Memory B cell (primary cell): ENCODE results near the gene PITRM1.

Source experiments
- ATAC-seq: fragments of 150-1000 bp; cut with Tn5 transposase; 2 replicates; pipeline ENCODE4 v1.10.0; 2021; ENCODE audit warnings: low read depth, mild to moderate bottlenecking, moderate library complexity
- DNase-seq, 2 donors: peaks; one replicate each; pipeline ENCODE4 v3.0.0; 2022; ENCODE audit warnings: low spot score in 2 of 2
- H3K27ac Mint-ChIP-seq: one replicate; pipeline ENCODE4 v1.8.0; 2022; ENCODE audit warnings: mild to moderate bottlenecking, moderate library complexity, mixed read lengths
- H3K27me3 Mint-ChIP-seq: one replicate; pipeline ENCODE4 v1.8.0; 2022; ENCODE audit warnings: mixed read lengths
- H3K36me3 Mint-ChIP-seq: one replicate; pipeline ENCODE4 v1.8.0; 2022; ENCODE audit warnings: mild to moderate bottlenecking, mixed read lengths
- H3K4me1 Mint-ChIP-seq: one replicate; pipeline ENCODE4 v1.8.0; 2022; ENCODE audit warnings: mixed read lengths
- H3K4me3 Mint-ChIP-seq: one replicate; pipeline ENCODE4 v1.8.0; 2022; ENCODE audit warnings: mild to moderate bottlenecking, moderate library complexity, mixed read lengths
- H3K9me3 Mint-ChIP-seq: one replicate; pipeline ENCODE4 v1.8.0; 2022; ENCODE audit warnings: mixed read lengths

PITRM1 gene

GRCh38 chr10:3208481-3209406 is 36.2 kb upstream of the PITRM1 start:
- peaks cover 9% of the 10 kb centered on the region for H3K27me3 Mint-ChIP-seq
- peak overlapping the region; percentile 67 for H3K27ac Mint-ChIP-seq
- H3K4me3 Mint-ChIP-seq: peak overlapping the region; percentile 71
- peaks cover 2% of the 10 kb centered on the region for H3K9me3 Mint-ChIP-seq
- ATAC-seq (peak; percentile 85), DNase-seq (peak in 1 of 2 donors; percentile 14)
- H3K4me1 Mint-ChIP-seq: peaks cover 16% of the 10 kb centered on the region
- no peaks in the 10 kb centered on the region for H3K36me3 Mint-ChIP-seq

- Mint-ChIP-seq H3K36me3 (no peaks in the 10 kb centered on the region), H3K4me3 (no peak overlapping the region), H3K27me3 (peaks cover 9% of the 10 kb centered on the region), H3K4me1 (peaks cover 16% of the 10 kb centered on the region), H3K9me3 (peaks cover 2% of the 10 kb centered on the region), H3K27ac (no peak overlapping the region)
- DNase-seq (no peak), ATAC-seq (no peak)
Observed at GRCh38 chr10:3207351-3207750, 34.8 kb upstream of the PITRM1 start.

- H3K9me3 Mint-ChIP-seq: peaks cover 2% of the 10 kb centered on the region
- H3K4me1 Mint-ChIP-seq: peaks cover 16% of the 10 kb centered on the region
- peaks cover 10% of the 10 kb centered on the region for H3K27me3 Mint-ChIP-seq
- no peak overlapping the region for H3K4me3 Mint-ChIP-seq
- DNase-seq: no peak
- H3K36me3 Mint-ChIP-seq: no peaks in the 10 kb centered on the region
- no peak overlapping the region for H3K27ac Mint-ChIP-seq
- no peak for ATAC-seq
Observed at GRCh38 chr10:3206511-3207157, 34.1 kb upstream of the PITRM1 start.

DNA sequence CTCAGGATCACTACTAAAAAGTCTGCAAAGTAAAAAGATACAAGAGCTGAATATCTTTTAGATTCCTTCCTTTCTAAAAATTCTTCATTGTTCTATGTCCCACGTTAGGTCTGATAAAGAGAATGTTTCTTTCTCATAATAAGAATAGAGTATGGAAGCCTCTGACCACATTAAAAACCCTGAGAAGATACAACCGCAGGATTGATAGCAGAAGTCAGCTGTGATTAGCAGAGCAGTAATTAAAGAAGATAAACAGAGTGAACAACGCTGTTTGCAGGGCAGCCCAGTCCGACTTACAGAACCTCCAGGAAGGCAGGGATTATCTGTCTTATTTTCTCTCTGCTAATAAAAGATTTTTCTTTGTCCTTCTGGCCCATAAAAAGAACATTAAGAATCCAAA is 31.4 kb upstream of the PITRM1 start:
- peaks cover 16% of the 10 kb centered on the region for H3K27me3 Mint-ChIP-seq
- H3K36me3 Mint-ChIP-seq: no peaks in the 10 kb centered on the region
- peaks cover 10% of the 10 kb centered on the region for H3K4me1 Mint-ChIP-seq
- no peaks in the 10 kb centered on the region for H3K9me3 Mint-ChIP-seq
- DNase-seq (no peak), ATAC-seq (no peak)
- H3K4me3 Mint-ChIP-seq: no peak overlapping the region
- no peak overlapping the region for H3K27ac Mint-ChIP-seq

DNA sequence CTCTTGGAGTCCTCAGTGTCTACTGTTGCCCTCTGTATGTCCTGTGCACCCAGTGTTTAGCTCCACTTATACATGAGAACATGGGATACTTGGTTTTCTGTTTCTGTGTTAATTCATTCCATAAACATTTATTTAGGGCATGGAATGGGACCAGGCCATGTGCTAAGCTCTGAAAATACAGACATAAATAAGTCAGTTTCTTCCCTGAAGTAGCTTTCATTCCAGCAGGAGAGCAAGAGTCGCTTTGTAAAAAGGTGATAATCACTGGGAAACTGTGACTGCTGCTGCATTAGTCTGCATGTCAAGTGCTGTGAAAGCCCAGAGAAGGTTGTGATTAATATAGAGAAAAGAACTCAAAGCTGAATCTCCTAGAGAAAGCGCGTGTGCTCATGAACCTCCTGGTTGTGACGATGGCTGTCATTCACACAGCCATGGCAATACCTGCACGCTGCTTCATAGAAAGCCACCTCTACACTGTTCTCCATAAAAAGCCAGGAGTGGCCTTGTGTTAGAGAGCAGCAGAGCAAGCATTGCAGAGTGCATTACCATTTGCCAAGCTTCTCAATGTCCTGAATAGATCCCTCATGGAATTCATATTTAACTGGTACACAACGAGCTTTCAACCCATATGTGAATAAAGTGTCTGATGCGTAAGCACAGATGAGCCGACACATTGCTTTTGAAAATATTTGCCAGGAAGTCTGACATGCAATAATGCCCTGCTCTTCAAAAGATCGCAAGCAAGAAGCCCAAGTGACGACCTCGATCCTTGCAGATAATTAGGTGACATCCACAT is 30.6 kb upstream of the PITRM1 start:
- ATAC-seq: no peak
- no peak for DNase-seq
- Mint-ChIP-seq H3K4me1 (peaks cover 3% of the 10 kb centered on the region), H3K27ac (no peak overlapping the region), H3K4me3 (no peak overlapping the region), H3K36me3 (no peaks in the 10 kb centered on the region), H3K9me3 (no peaks in the 10 kb centered on the region), H3K27me3 (peaks cover 18% of the 10 kb centered on the region)

- H3K27ac Mint-ChIP-seq: no peak overlapping the region
- no peak for DNase-seq
- no peaks in the 10 kb centered on the region for H3K36me3 Mint-ChIP-seq
- ATAC-seq: no peak
- no peak overlapping the region for H3K4me3 Mint-ChIP-seq
- no peaks in the 10 kb centered on the region for H3K9me3 Mint-ChIP-seq
- H3K27me3 Mint-ChIP-seq: peaks cover 22% of the 10 kb centered on the region
- H3K4me1 Mint-ChIP-seq: peaks cover 7% of the 10 kb centered on the region
Observed at GRCh38 chr10:3201796-3202195, 29.2 kb upstream of the PITRM1 start.

DNA sequence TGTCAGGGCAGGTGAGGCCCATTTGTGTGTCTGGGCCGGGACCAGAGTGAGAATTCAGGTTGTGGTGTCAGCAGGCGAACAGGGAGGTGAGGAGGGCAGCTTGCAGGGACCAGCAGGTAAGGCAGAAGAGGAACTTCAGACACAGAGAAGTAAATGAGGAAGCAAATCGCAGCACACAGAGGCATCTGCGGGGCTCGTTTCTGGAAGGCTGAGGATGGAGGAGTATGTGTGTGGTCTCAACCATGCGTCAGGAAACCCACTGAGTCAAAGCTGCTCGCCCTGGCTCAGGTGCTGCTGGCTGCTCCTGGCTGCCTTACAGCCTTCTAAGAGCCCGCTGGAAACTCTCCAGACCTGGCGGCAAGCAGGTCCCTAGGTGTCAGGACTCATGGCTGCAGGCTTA is 26.9 kb upstream of the PITRM1 start:
- H3K4me3 Mint-ChIP-seq: no peak overlapping the region
- H3K27me3 Mint-ChIP-seq: peaks cover 21% of the 10 kb centered on the region
- no peaks in the 10 kb centered on the region for H3K9me3 Mint-ChIP-seq
- peaks cover 7% of the 10 kb centered on the region for H3K4me1 Mint-ChIP-seq
- DNase-seq: no peak
- H3K27ac Mint-ChIP-seq: no peak overlapping the region
- ATAC-seq: peak; percentile 80
- H3K36me3 Mint-ChIP-seq: no peaks in the 10 kb centered on the region

DNA sequence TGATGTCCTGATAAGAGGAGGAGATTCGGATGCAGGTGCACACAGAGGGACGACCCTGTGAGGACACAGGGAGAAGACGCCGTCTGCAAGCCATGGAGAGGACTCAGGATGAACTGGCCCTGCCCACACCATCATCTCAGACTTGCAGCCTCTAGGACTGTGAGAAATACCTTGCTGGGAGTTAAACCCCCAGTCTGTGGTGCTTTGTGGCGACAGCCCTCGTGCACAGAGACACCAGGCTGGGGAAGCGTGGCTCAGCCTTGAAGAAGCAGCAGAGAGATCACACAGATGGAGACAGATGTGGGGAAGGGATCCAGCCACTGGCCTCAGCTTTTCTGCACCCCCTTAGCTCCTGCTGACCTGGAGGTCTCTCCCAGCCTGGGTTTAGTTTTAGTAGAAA is 26.3 kb upstream of the PITRM1 start:
- DNase-seq: no peak
- peaks cover 7% of the 10 kb centered on the region for H3K4me1 Mint-ChIP-seq
- no peaks in the 10 kb centered on the region for H3K36me3 Mint-ChIP-seq
- no peaks in the 10 kb centered on the region for H3K9me3 Mint-ChIP-seq
- H3K27me3 Mint-ChIP-seq: peaks cover 21% of the 10 kb centered on the region
- H3K4me3 Mint-ChIP-seq: no peak overlapping the region
- H3K27ac Mint-ChIP-seq: no peak overlapping the region
- ATAC-seq: no peak

DNA sequence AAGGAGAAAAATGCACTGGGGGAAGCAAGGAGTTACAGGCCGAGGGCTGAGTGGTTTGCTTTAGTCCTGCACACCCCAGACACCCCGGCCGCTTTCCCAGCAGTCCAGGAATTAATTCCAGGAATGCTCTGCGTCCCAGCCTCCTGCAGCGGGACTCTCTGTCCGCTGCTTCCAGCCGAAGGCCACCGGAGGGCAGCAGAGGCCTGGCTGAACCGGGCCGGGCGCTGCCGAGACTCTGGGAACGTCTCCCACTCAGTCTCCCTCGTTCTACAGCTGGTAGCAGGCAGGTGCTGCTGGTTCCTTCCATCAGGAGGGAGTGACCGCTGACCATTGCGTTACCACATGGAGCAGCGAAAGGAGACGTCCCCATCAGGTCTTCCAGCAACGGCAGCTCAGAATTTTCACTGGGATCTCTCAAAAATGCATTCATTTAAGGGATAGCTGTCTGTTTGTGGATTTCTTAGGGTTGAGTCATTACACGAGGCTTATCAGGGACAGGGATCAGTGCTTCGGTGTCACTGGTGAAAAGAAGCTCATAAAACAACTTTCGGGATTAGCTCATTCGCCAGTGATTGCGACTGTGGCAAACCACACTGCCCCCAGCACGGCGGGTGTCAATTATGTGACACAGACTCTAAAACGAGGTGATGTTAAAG is 24.9 kb upstream of the PITRM1 start:
- no peaks in the 10 kb centered on the region for H3K9me3 Mint-ChIP-seq
- H3K27me3 Mint-ChIP-seq: peaks cover 21% of the 10 kb centered on the region
- peaks cover 10% of the 10 kb centered on the region for H3K4me1 Mint-ChIP-seq
- peak; percentile 63 for ATAC-seq
- peak overlapping the region; percentile 59 for H3K4me3 Mint-ChIP-seq
- H3K27ac Mint-ChIP-seq: no peak overlapping the region
- no peaks in the 10 kb centered on the region for H3K36me3 Mint-ChIP-seq
- peak in 1 of 2 donors; percentile 43 for DNase-seq

DNA sequence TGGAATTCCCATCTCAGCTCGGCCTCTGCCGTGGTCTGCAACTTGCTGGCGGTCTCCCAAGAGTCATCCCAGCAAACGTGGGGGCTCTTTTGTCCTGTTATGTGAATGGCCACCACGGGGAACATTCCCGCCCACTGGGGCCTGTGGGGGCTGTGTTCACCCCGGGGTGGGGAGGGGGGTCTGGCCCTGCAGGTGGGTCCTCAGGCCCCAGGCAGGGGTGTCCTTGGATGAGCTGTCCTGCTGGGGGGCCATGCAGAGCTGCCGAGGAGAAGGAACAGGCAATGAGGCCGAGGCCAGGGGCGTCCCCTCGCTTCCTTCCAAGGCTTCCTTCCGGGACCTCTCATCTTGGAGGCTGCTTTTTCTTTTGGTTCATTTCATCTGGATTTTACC is 24.4 kb upstream of the PITRM1 start:
- no peak overlapping the region for H3K27ac Mint-ChIP-seq
- H3K9me3 Mint-ChIP-seq: no peaks in the 10 kb centered on the region

GRCh38 chr10:3196482-3196881 is 23.9 kb upstream of the PITRM1 start:
- H3K27me3 Mint-ChIP-seq: peaks cover 18% of the 10 kb centered on the region
- no peak overlapping the region for H3K27ac Mint-ChIP-seq
- ATAC-seq (no peak), DNase-seq (no peak)
- H3K9me3 Mint-ChIP-seq: no peaks in the 10 kb centered on the region
- no peaks in the 10 kb centered on the region for H3K36me3 Mint-ChIP-seq
- no peak overlapping the region for H3K4me3 Mint-ChIP-seq
- peaks cover 10% of the 10 kb centered on the region for H3K4me1 Mint-ChIP-seq

More for the DNA sequence above, 24.4 kb upstream of the PITRM1 start:
- Mint-ChIP-seq H3K27me3 (peaks cover 21% of the 10 kb centered on the region), H3K4me3 (no peak overlapping the region), H3K36me3 (no peaks in the 10 kb centered on the region), H3K4me1 (peaks cover 10% of the 10 kb centered on the region)
- ATAC-seq (no peak), DNase-seq (no peak)

DNA sequence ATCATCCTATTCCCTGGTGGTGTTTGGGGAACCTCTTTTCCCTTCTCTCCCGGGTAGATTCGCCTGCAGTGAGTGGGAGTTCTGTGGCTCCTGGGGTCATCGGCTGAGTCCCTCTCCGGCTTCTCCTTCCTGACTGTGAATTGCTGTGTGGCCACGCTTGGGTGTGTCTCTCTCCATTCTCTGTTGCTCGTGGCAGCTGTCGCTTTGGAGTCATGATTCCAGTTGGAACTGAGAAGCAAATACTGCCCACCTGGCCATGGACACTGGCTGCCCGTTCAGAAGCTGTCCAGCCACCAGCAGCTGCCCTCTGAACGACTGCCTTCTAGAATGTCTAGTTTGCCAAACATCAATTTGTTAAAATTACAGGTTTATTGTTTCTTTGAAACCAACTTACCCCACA is 23.1 kb upstream of the PITRM1 start:
- no peak for ATAC-seq
- DNase-seq: no peak
- H3K36me3 Mint-ChIP-seq: no peaks in the 10 kb centered on the region
- H3K9me3 Mint-ChIP-seq: no peaks in the 10 kb centered on the region
- no peak overlapping the region for H3K4me3 Mint-ChIP-seq
- H3K27me3 Mint-ChIP-seq: peaks cover 16% of the 10 kb centered on the region
- H3K27ac Mint-ChIP-seq: no peak overlapping the region
- H3K4me1 Mint-ChIP-seq: peaks cover 10% of the 10 kb centered on the region

GRCh38 chr10:3195286-3195685 is 22.7 kb upstream of the PITRM1 start:
- H3K27me3 Mint-ChIP-seq: peaks cover 14% of the 10 kb centered on the region
- no peaks in the 10 kb centered on the region for H3K9me3 Mint-ChIP-seq
- no peak overlapping the region for H3K27ac Mint-ChIP-seq
- no peaks in the 10 kb centered on the region for H3K36me3 Mint-ChIP-seq
- H3K4me3 Mint-ChIP-seq: no peak overlapping the region
- peaks cover 10% of the 10 kb centered on the region for H3K4me1 Mint-ChIP-seq
- no peak for DNase-seq
- ATAC-seq: no peak
